Fibroblast of gingiva (primary cell): ENCODE results near the gene TAF6.

Experiments used
- DNase-seq: peaks from one replicate; pipeline ENCODE4 v3.0.0-alpha.2; 2011; ENCODE audit warnings: low read depth

Gene TAF6

GRCh38 chr7:100122067-100122466, 2.9 kb upstream of the TAF6 start:
- DNase-seq, result no peak

GRCh38 chr7:100120733-100121036, 1.5 kb upstream of the TAF6 start:
- DNase-seq, result no peak

- peak; percentile 58 for DNase-seq
Observed at GRCh38 chr7:100119970-100120732, 993 bp upstream of the TAF6 start.

- no peak for DNase-seq
Observed at GRCh38 chr7:100118388-100119071, 628 bp downstream of the TAF6 start.

GRCh38 chr7:100115026-100115425, 4.1 kb downstream of the TAF6 start:
- no peak for DNase-seq

GRCh38 chr7:100111914-100112313, 7.2 kb downstream of the TAF6 start:
- no peak for DNase-seq

- no peak for DNase-seq
Observed at GRCh38 chr7:100111156-100111555, 8.0 kb downstream of the TAF6 start.

GRCh38 chr7:100109521-100110163, 9.5 kb downstream of the TAF6 start:
- no peak for DNase-seq

GRCh38 chr7:100107890-100108289, 11.3 kb downstream of the TAF6 start:
- DNase-seq, result no peak

GRCh38 chr7:100107125-100107737, 11.9 kb downstream of the TAF6 start:
- no peak for DNase-seq

- DNase-seq, result no peak
Observed at GRCh38 chr7:100106633-100107032, 12.5 kb downstream of the TAF6 start.

GRCh38 chr7:100105534-100105933, 13.6 kb downstream of the TAF6 start:
- DNase-seq, result no peak

GRCh38 chr7:100102950-100103840, 16.0 kb downstream of the TAF6 start:
- no peak for DNase-seq

GRCh38 chr7:100101016-100101862, 17.9 kb downstream of the TAF6 start, which contains the start of the genes AP4M1 and MCM7:
AP4M1 (plus strand) TSS chr7:100101643; CDS start chr7:100101715, 72 bp downstream.
MCM7 (minus strand) TSS chr7:100101397; CDS start chr7:100101294, 103 bp downstream.
- DNase-seq, result peak; percentile 100

GRCh38 chr7:100100420-100101015, 18.6 kb downstream of the TAF6 start:
- peak; percentile 100 for DNase-seq

- DNase-seq, result no peak
Observed at GRCh38 chr7:100099452-100099851, 19.7 kb downstream of the TAF6 start.

GRCh38 chr7:100098913-100099312, 20.2 kb downstream of the TAF6 start:
- DNase-seq, result no peak

- DNase-seq, result no peak
Observed at GRCh38 chr7:100095704-100096103, 23.5 kb downstream of the TAF6 start.

GRCh38 chr7:100095289-100095688, 23.9 kb downstream of the TAF6 start:
- DNase-seq, result no peak

GRCh38 chr7:100093925-100094486, 25.2 kb downstream of the TAF6 start:
- DNase-seq, result no peak
